Astrocyte of the spinal cord (primary cell): ENCODE data around the gene CCDC91.

Experiments
- DNase-seq: peaks from one replicate; pipeline ENCODE4 v3.0.0; 2011; ENCODE audit warnings: low read depth, low spot score
- H3K4me3 ChIP-seq: 2 replicates; pipeline ENCODE4 v1.5.1; 2011; ENCODE audit warnings: low read depth, mild to moderate bottlenecking, low read length, moderate library complexity
- CTCF ChIP-seq: IDR thresholded peaks from 2 replicates; pipeline ENCODE4 v1.5.1; 2012; ENCODE audit warnings: low read depth, mild to moderate bottlenecking, low read length, inconsistent platforms
- in situ Hi-C: cut with HindIII; loops from 2 replicates; pipeline ENCODE4 v1.10.0; 2017; ENCODE audit warnings: low sequenced_read_pairs

Gene CCDC91

GRCh38 chr12:28156804-28157203 lies 33.5 kb upstream of the CCDC91 start:
- H3K4me3 ChIP-seq: no peak overlapping the region
- no peak for DNase-seq
- in situ Hi-C loops: no loop called here
- no peak for TF ChIP-seq CTCF

GRCh38 chr12:28158353-28158752 lies 31.9 kb upstream of the CCDC91 start:
- TF ChIP-seq CTCF: no peak
- no peak for DNase-seq
- in situ Hi-C loops: no loop called here
- H3K4me3 ChIP-seq: no peak overlapping the region

- DNase-seq: no peak
- in situ Hi-C loops: no loop called here
- H3K4me3 ChIP-seq: no peak overlapping the region
- no peak for TF ChIP-seq CTCF
Observed at GRCh38 chr12:28159688-28160087, 30.6 kb upstream of the CCDC91 start.

GRCh38 chr12:28161697-28162096 lies 28.6 kb upstream of the CCDC91 start:
- H3K4me3 ChIP-seq: no peak overlapping the region
- TF ChIP-seq CTCF: no peak
- in situ Hi-C loops: no loop called here
- no peak for DNase-seq

GRCh38 chr12:28162697-28163096 lies 27.6 kb upstream of the CCDC91 start:
- DNase-seq: no peak
- TF ChIP-seq CTCF: no peak
- H3K4me3 ChIP-seq: no peak overlapping the region
- in situ Hi-C loops: no loop called here

GRCh38 chr12:28164644-28165275 lies 25.5 kb upstream of the CCDC91 start:
- TF ChIP-seq CTCF: no peak
- in situ Hi-C loops: no loop called here
- no peak for DNase-seq
- no peak overlapping the region for H3K4me3 ChIP-seq

- H3K4me3 ChIP-seq: no peak overlapping the region
- no peak for DNase-seq
- in situ Hi-C loops: no loop called here
- TF ChIP-seq CTCF: no peak
Observed at GRCh38 chr12:28167981-28168485, 22.2 kb upstream of the CCDC91 start.
